NAMALWA (cell line): Measurements from ENCODE around the gene POLR2H.

Source experiments
- DNase-seq: peaks from one replicate; pipeline ENCODE4 v3.0.0-alpha.2; 2015; ENCODE audit warnings: low spot score

POLR2H gene

GRCh38 chr3:184387174-184387714 lies 25.7 kb downstream of the POLR2H start:
- no peak for DNase-seq

- no peak for DNase-seq
These were observed 26.8 kb downstream of the POLR2H start for GRCh38 chr3:184388164-184388935.

GRCh38 chr3:184388936-184389230 lies 27.4 kb downstream of the POLR2H start:
- no peak for DNase-seq

GRCh38 chr3:184389384-184389783 lies 27.9 kb downstream of the POLR2H start:
- DNase-seq = no peak

- no peak for DNase-seq
These were observed 28.5 kb downstream of the POLR2H start for GRCh38 chr3:184389935-184390528.

GRCh38 chr3:184391266-184391665 lies 29.8 kb downstream of the POLR2H start:
- no peak for DNase-seq

- DNase-seq = no peak
These were observed 33.8 kb downstream of the POLR2H start for GRCh38 chr3:184395320-184395660.

- DNase-seq = no peak
These were observed 37.9 kb downstream of the POLR2H start for GRCh38 chr3:184399410-184399809.

- no peak for DNase-seq
These were observed 43.8 kb downstream of the POLR2H start for GRCh38 chr3:184405075-184406030.

- no peak for DNase-seq
These were observed 47.9 kb downstream of the POLR2H start for GRCh38 chr3:184409331-184409926.

GRCh38 chr3:184409946-184410500 lies 48.5 kb downstream of the POLR2H start:
- no peak for DNase-seq

- peak; percentile 26 for DNase-seq
These were observed 53.1 kb downstream of the POLR2H start for GRCh38 chr3:184414418-184415202.

- no peak for DNase-seq
These were observed 53.6 kb downstream of the POLR2H start for GRCh38 chr3:184415203-184415490.

GRCh38 chr3:184417619-184418327 lies 56.3 kb downstream of the POLR2H start:
- peak; percentile 88 for DNase-seq
